ENCODE results near the gene NLE1. TPM values are rescaled to one million over a fixed set of nuclear protein-coding genes. Genes with fewer than 3 reads are reported as not detected.

NLE1 gene
- total RNA-seq, 1 donor from 2014 or later = 16.7 TPM

DNA sequence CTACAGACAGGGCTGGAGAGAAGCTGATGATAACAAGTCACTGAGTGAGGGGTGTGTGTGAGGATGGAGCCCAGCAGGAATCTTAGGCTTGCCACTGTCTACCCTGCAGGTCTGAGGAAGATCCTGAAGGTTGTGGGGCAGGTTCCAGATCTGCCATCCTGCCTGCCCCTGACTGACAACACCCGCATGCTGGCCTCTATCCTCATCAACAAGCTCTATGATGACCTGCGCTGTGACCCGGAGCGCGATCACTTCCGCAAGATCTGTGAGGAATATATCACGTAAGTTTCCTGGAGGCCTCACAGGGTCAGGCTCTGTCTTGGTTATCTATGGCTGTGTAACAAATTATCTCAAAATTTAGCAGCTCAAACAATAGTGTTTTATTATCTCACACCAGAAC is 21.8 kb upstream of the NLE1 start:
- H3K27ac Mint-ChIP-seq (ENCODE audit: unreplicated experiment) = no peak overlapping the region
- TF ChIP-seq, protein P1, sequence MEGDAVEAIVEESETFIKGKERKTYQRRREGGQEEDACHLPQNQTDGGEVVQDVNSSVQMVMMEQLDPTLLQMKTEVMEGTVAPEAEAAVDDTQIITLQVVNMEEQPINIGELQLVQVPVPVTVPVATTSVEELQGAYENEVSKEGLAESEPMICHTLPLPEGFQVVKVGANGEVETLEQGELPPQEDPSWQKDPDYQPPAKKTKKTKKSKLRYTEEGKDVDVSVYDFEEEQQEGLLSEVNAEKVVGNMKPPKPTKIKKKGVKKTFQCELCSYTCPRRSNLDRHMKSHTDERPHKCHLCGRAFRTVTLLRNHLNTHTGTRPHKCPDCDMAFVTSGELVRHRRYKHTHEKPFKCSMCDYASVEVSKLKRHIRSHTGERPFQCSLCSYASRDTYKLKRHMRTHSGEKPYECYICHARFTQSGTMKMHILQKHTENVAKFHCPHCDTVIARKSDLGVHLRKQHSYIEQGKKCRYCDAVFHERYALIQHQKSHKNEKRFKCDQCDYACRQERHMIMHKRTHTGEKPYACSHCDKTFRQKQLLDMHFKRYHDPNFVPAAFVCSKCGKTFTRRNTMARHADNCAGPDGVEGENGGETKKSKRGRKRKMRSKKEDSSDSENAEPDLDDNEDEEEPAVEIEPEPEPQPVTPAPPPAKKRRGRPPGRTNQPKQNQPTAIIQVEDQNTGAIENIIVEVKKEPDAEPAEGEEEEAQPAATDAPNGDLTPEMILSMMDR (IDR thresholded peaks at IDR 0.05; ENCODE audit: unreplicated experiment) = no peak
- no peaks in the 10 kb centered on the region for H3K9me3 Mint-ChIP-seq (ENCODE audit: unreplicated experiment)
- no peak overlapping the region for H3K4me3 Mint-ChIP-seq (ENCODE audit: unreplicated experiment)
- H3K4me1 Mint-ChIP-seq (ENCODE audit: unreplicated experiment) = peaks cover 3% of the 10 kb centered on the region
- peaks cover 1% of the 10 kb centered on the region for H3K27me3 Mint-ChIP-seq (ENCODE audit: unreplicated experiment)
- H3K36me3 Mint-ChIP-seq (ENCODE audit: low read depth, unreplicated experiment) = no peaks in the 10 kb centered on the region
- DNase-seq (ENCODE audit: low spot score) = no peak

DNA sequence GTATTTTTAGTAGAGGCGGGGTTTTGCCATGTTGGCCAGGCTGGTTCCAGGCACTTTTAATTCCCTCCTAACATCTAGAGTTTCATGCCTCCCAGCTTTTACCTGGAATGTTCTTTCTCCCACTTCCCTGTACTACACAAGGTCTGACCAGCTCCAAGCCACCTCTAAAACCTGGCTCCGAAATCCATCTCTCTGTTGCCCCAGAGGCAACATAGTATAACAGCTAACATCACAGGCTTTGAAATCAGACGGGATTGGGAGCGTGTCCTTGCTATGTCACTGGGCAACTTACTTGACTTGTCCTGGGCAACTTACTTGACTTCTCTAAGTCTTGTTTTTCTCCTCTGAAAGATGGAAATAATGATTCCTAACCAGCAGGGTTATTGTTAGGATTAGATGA is 20.7 kb upstream of the NLE1 start:
- DNase-seq (ENCODE audit: low spot score) = no peak
- Mint-ChIP-seq H3K4me3 (ENCODE audit: unreplicated experiment) (no peak overlapping the region), H3K27ac (ENCODE audit: unreplicated experiment) (no peak overlapping the region), H3K9me3 (ENCODE audit: unreplicated experiment) (no peaks in the 10 kb centered on the region), H3K27me3 (ENCODE audit: unreplicated experiment) (peaks cover 1% of the 10 kb centered on the region), H3K4me1 (ENCODE audit: unreplicated experiment) (peaks cover 3% of the 10 kb centered on the region), H3K36me3 (ENCODE audit: low read depth, unreplicated experiment) (no peaks in the 10 kb centered on the region)
- TF ChIP-seq, protein P1 (IDR thresholded peaks at IDR 0.05; ENCODE audit: unreplicated experiment) = no peak

- no peak for DNase-seq (ENCODE audit: low spot score)
- Mint-ChIP-seq H3K9me3 (ENCODE audit: unreplicated experiment) (no peaks in the 10 kb centered on the region), H3K27ac (ENCODE audit: unreplicated experiment) (no peak overlapping the region), H3K27me3 (ENCODE audit: unreplicated experiment) (peaks cover under 1% of the 10 kb centered on the region), H3K4me1 (ENCODE audit: unreplicated experiment) (peaks cover 3% of the 10 kb centered on the region), H3K4me3 (ENCODE audit: unreplicated experiment) (no peak overlapping the region), H3K36me3 (ENCODE audit: low read depth, unreplicated experiment) (no peaks in the 10 kb centered on the region)
- TF ChIP-seq, protein P1 (IDR thresholded peaks at IDR 0.05; ENCODE audit: unreplicated experiment) = no peak
Measured at GRCh38 chr17:35161281-35161761, 19.2 kb upstream of the NLE1 start.

GRCh38 chr17:35160354-35161201 is 18.5 kb upstream of the NLE1 start:
- H3K27me3 Mint-ChIP-seq (ENCODE audit: unreplicated experiment) = no peaks in the 10 kb centered on the region
- DNase-seq (ENCODE audit: low spot score) = no peak
- no peak overlapping the region for H3K27ac Mint-ChIP-seq (ENCODE audit: unreplicated experiment)
- H3K9me3 Mint-ChIP-seq (ENCODE audit: unreplicated experiment) = no peaks in the 10 kb centered on the region
- no peak overlapping the region for H3K4me3 Mint-ChIP-seq (ENCODE audit: unreplicated experiment)
- H3K4me1 Mint-ChIP-seq (ENCODE audit: unreplicated experiment) = peaks cover 3% of the 10 kb centered on the region
- TF ChIP-seq, protein P1 (IDR thresholded peaks at IDR 0.05; ENCODE audit: unreplicated experiment) = no peak
- no peaks in the 10 kb centered on the region for H3K36me3 Mint-ChIP-seq (ENCODE audit: low read depth, unreplicated experiment)

GRCh38 chr17:35159940-35160339 is 17.8 kb upstream of the NLE1 start:
- no peaks in the 10 kb centered on the region for H3K36me3 Mint-ChIP-seq (ENCODE audit: low read depth, unreplicated experiment)
- DNase-seq (ENCODE audit: low spot score) = no peak
- no peak overlapping the region for H3K27ac Mint-ChIP-seq (ENCODE audit: unreplicated experiment)
- TF ChIP-seq, protein P1 (IDR thresholded peaks at IDR 0.05; ENCODE audit: unreplicated experiment) = no peak
- H3K4me3 Mint-ChIP-seq (ENCODE audit: unreplicated experiment) = no peak overlapping the region
- H3K4me1 Mint-ChIP-seq (ENCODE audit: unreplicated experiment) = peaks cover 3% of the 10 kb centered on the region
- no peaks in the 10 kb centered on the region for H3K9me3 Mint-ChIP-seq (ENCODE audit: unreplicated experiment)
- H3K27me3 Mint-ChIP-seq (ENCODE audit: unreplicated experiment) = no peaks in the 10 kb centered on the region
